ENCODE data around the gene BEST2.

BEST2 gene

GRCh38 chr19:12801466-12802266 is 50.1 kb downstream of the BEST2 start, which contains the start of the genes PRDX2 and THSD8:
Gene PRDX2 (minus strand): TSS chr19:12801800. CDS start chr19:12801261, 539 bp downstream.
Gene THSD8 (plus strand): TSS chr19:12802069. CDS start chr19:12802072, 3 bp downstream.
- peak; percentile 69 for DNase-seq (ENCODE audit: low read depth)

DNA sequence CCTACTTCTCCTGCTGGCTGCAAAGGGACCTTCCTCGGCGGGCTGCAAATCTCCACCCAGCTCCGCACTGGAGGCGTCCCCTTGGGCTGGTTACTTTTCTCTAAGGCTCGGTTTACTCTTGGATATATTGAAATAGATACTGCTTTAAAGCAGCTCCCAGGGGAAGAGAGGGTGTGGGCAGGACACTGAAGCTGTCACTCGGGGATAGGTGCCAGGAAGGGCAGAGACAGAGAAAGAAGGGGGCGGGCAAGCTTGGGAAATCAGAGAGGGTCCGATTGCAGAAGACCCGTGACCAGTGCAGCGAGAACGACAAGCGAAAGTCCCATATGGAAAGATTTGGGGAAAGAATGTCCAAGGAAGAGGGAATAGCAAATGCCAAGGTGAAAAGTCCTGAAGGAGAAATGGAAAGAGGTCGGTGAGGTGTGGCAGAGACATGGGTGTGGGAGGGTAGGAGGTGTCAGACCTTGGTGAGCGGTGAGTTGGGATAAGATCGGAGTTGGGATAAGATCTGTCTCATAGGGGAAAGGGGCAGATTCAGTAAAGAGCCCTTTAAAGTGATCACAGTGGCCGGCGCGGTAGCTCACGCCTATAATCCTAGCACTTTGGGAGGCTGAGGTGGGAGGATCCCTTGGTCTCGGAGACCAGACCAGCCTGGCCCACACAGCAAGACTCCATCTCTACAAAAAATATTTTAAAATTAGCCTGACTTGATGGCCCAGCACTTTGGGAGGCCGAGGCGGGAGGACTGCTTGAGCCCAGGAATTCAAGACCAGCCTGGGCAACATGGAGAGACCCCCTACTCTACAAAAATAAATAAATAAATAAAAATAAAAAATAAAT is 50.9 kb downstream of the BEST2 start:
- no peak for DNase-seq (ENCODE audit: low read depth)

- DNase-seq (ENCODE audit: low read depth), result no peak
These were observed 52.5 kb downstream of the BEST2 start for GRCh38 chr19:12804051-12804450.

- DNase-seq (ENCODE audit: low read depth), result peak; percentile 78
These were observed 54.9 kb downstream of the BEST2 start, which contains the start of gene RNASEH2A for GRCh38 chr19:12806242-12807081. Gene RNASEH2A (plus strand): TSS chr19:12806584. CDS start chr19:12806674, 90 bp downstream.

All from activated T-helper 1 cell treated with Interleukin-2 at 50 U/mL for 16 hours (primary cell).